H1 (cell line): ENCODE results near the gene ADGB. TPM values are rescaled to one million over a fixed set of nuclear protein-coding genes. Genes with fewer than 3 reads are reported as not detected.
A peak's percentile ranks its signal among the peaks of the same experiment; 100 is the strongest.

Source experiments
- CTCF ChIA-PET: fragments of 300-600 bp; sonication (Branson Sonifier 250); formaldehyde crosslinking; loops from one replicate; lab custom pipeline; 2021; ENCODE audit not compliant: partially characterized antibody; lab: Charles Lee
- POLR2A ChIA-PET: fragments of 300-600 bp; sonication (Branson Sonifier 250); formaldehyde crosslinking; loops from one replicate; lab custom pipeline; 2021; ENCODE audit warnings: inconsistent platforms; ENCODE audit not compliant: partially characterized antibody; lab: Charles Lee
- DNase-seq, 2 experiments: peaks; one replicate each; pipeline versions ENCODE4 v3.0.0 to v3.0.0-alpha.2; 2010 to 2022; ENCODE audit warnings: low spot score in 2 of 2, low read depth in 1 of 2, mixed read lengths in 1 of 2
- FAIRE-seq: peaks from 2 replicates; lab custom pipeline; 2011; peaks lifted over from hg19 to GRCh38; lab: Jason Lieb, UNC
- H2AFZ ChIP-seq: 2 replicates; pipeline ENCODE4 v1.8.1; 2012; ENCODE audit warnings: low read length, inconsistent platforms
- H2AK5ac ChIP-seq: 2 replicates; pipeline ENCODE4 v1.6.1; 2013; ENCODE audit warnings: low read depth, low read length
- H2BK120ac ChIP-seq: replicated peaks from 2 replicates; pipeline ENCODE3; 2013; ENCODE audit warnings: low read depth, low read length, inconsistent platforms
- H2BK12ac ChIP-seq: 2 replicates; pipeline ENCODE4 v1.6.1; 2013; ENCODE audit warnings: low read depth, low read length
- H2BK15ac ChIP-seq: 2 replicates; pipeline ENCODE4 v1.6.1; 2013; ENCODE audit warnings: low read length
- H2BK20ac ChIP-seq: 2 replicates; pipeline ENCODE4 v1.6.1; 2013; ENCODE audit warnings: low read length
- H2BK5ac ChIP-seq: 2 replicates; pipeline ENCODE4 v1.6.1; 2013; ENCODE audit warnings: low read depth, low read length
- H3K14ac ChIP-seq: 2 replicates; pipeline ENCODE4 v1.6.1; 2013; ENCODE audit warnings: inconsistent platforms; ENCODE audit not compliant: insufficient read length
- H3K18ac ChIP-seq: 2 replicates; pipeline ENCODE4 v1.6.1; 2013; ENCODE audit warnings: low read length; ENCODE audit errors: extremely low read depth
- H3K23ac ChIP-seq: 2 replicates; pipeline ENCODE4 v1.6.1; 2013; ENCODE audit warnings: inconsistent platforms; ENCODE audit not compliant: insufficient read length
- H3K23me2 ChIP-seq: 2 replicates; pipeline ENCODE4 v1.6.1; 2013; ENCODE audit warnings: low read depth, low read length
- H3K27ac ChIP-seq: 2 replicates; pipeline ENCODE4 v1.6.1; 2011; ENCODE audit warnings: low read depth, low read length, inconsistent platforms
- H3K27me3 ChIP-seq, 4 experiments: replicated peaks in 1 of 4; 1 replicate in 1 of 4; 2 replicates in 3 of 4; pipeline versions ENCODE4 v1.6.1 to v1.8.1; 2011 to 2013; ENCODE audit warnings: low read length in 3 of 4, mild to moderate bottlenecking in 3 of 4, inconsistent platforms in 2 of 4, mixed read lengths in 2 of 4, moderate library complexity in 1 of 4; ENCODE audit not compliant: control insufficient read depth in 3 of 4, insufficient read depth in 3 of 4; ENCODE audit errors: extremely low read depth in 1 of 4
- H3K36me3 ChIP-seq, 4 experiments: 2 replicates each; pipeline versions ENCODE4 v1.6.1 to v1.8.1; 2011 to 2013; ENCODE audit warnings: mild to moderate bottlenecking in 4 of 4, low read length in 3 of 4, moderate library complexity in 2 of 4, control low read depth in 1 of 4, inconsistent platforms in 1 of 4; ENCODE audit not compliant: insufficient read depth in 4 of 4, control insufficient read depth in 2 of 4
- H3K4ac ChIP-seq: replicated peaks from 2 replicates; pipeline ENCODE3; 2013; ENCODE audit warnings: low read length, low read depth, mixed read lengths, inconsistent platforms; ENCODE audit not compliant: insufficient read length
- H3K4me1 ChIP-seq, 4 experiments: replicated peaks in 1 of 4; 1 replicate in 1 of 4; 2 replicates in 3 of 4; pipeline versions ENCODE4 v1.6.1 to v1.8.1; 2011 to 2013; ENCODE audit warnings: low read length in 3 of 4, inconsistent platforms in 2 of 4, mixed read lengths in 1 of 4; ENCODE audit not compliant: insufficient read depth in 4 of 4, control insufficient read depth in 3 of 4
- H3K4me2 ChIP-seq, 2 experiments: 2 replicates each; pipeline versions ENCODE4 v1.6.1 to v1.8.1; 2011 to 2013; ENCODE audit warnings: low read depth in 2 of 2, low read length in 2 of 2, control low read depth in 1 of 2, inconsistent platforms in 1 of 2, mild to moderate bottlenecking in 1 of 2; ENCODE audit not compliant: insufficient read depth in 1 of 2
- H3K4me3 ChIP-seq, 4 experiments: fragments of 200-600, 300-600 bp in 1 of 4; sonication (generic), shearing (Covaris generic), sonication (Bioruptor Twin) in 1 of 4; 2 replicates each; pipeline versions ENCODE4 v1.5.1 to v1.8.1; 2011 to 2016; ENCODE audit warnings: low read length in 4 of 4, low read depth in 3 of 4, control low read depth in 2 of 4, inconsistent platforms in 2 of 4, mild to moderate bottlenecking in 2 of 4, mixed read lengths in 1 of 4, moderate library complexity in 1 of 4; ENCODE audit not compliant: insufficient read depth in 2 of 4; ENCODE audit errors: extremely low read depth in 1 of 4
- H3K56ac ChIP-seq: replicated peaks from 2 replicates; pipeline ENCODE3; 2013; ENCODE audit warnings: low read depth, mild to moderate bottlenecking, mixed read lengths, low read length, inconsistent platforms; ENCODE audit not compliant: insufficient read length
- H3K79me1 ChIP-seq: 2 replicates; pipeline ENCODE4 v1.6.1; 2013; ENCODE audit warnings: low read depth, low read length, control low read depth
- H3K79me2 ChIP-seq, 2 experiments: 2 replicates each; pipeline versions ENCODE4 v1.6.1 to v1.8.1; 2012 to 2013; ENCODE audit warnings: low read length in 2 of 2, mild to moderate bottlenecking in 2 of 2, inconsistent platforms in 1 of 2; ENCODE audit not compliant: insufficient read depth in 2 of 2, control insufficient read depth in 1 of 2
- H3K9ac ChIP-seq, 4 experiments: replicated peaks in 1 of 4; 1 replicate in 1 of 4; 2 replicates in 3 of 4; pipeline versions ENCODE4 v1.6.1 to v1.8.1; 2011 to 2013; ENCODE audit warnings: low read depth in 3 of 4, low read length in 3 of 4, control low read depth in 2 of 4, mild to moderate bottlenecking in 2 of 4, moderate library complexity in 2 of 4, inconsistent platforms in 1 of 4; ENCODE audit errors: extremely low read depth in 1 of 4
- H3K9me3 ChIP-seq, 2 experiments: 2 replicates each; pipeline versions ENCODE4 v1.6.1 to v1.8.1; 2012 to 2013; ENCODE audit warnings: mild to moderate bottlenecking in 2 of 2, moderate library complexity in 2 of 2, control low read depth in 1 of 2, inconsistent platforms in 1 of 2, low read depth in 1 of 2, low read length in 1 of 2, mixed read lengths in 1 of 2; ENCODE audit not compliant: insufficient read depth in 2 of 2
- H4K20me1 ChIP-seq, 2 experiments: replicated peaks in 1 of 2; 2 replicates each; pipeline versions ENCODE3 to v1.8.1; 2011 to 2013; ENCODE audit warnings: inconsistent platforms in 2 of 2, low read length in 2 of 2, mild to moderate bottlenecking in 1 of 2; ENCODE audit not compliant: insufficient read depth in 2 of 2, control insufficient read depth in 1 of 2
- H4K5ac ChIP-seq: 2 replicates; pipeline ENCODE4 v1.6.1; 2013; ENCODE audit warnings: low read length, low read depth, mixed read lengths, inconsistent platforms; ENCODE audit not compliant: insufficient read length
- H4K8ac ChIP-seq: 2 replicates; pipeline ENCODE4 v1.8.0; 2013; ENCODE audit warnings: mild to moderate bottlenecking, moderate library complexity, low read length, inconsistent platforms; ENCODE audit not compliant: insufficient read depth; ENCODE audit errors: extremely low read depth
- H4K91ac ChIP-seq: replicated peaks from 2 replicates; pipeline ENCODE3; 2013; ENCODE audit warnings: low read length, mixed read lengths, inconsistent platforms; ENCODE audit not compliant: insufficient read length
- CHD2 ChIP-seq: IDR thresholded peaks from 2 replicates; pipeline ENCODE4 v1.6.1; 2012; ENCODE audit warnings: low read length, improper control_type of control experiment
- GTF2F1 ChIP-seq: IDR thresholded peaks from 2 replicates; pipeline ENCODE4 v1.6.1; 2012; ENCODE audit warnings: low read depth, low read length, improper control_type of control experiment, borderline replicate concordance
- JUN ChIP-seq: IDR thresholded peaks from 2 replicates; pipeline ENCODE4 v1.6.1; 2011; ENCODE audit warnings: low read depth, mild to moderate bottlenecking, improper control_type of control experiment, low read length
- KDM1A ChIP-seq: fragments of 200-600, 300-600 bp; sonication (generic); IDR thresholded peaks from 2 replicates; pipeline ENCODE4 v1.7.1; 2016; ENCODE audit warnings: mild to moderate bottlenecking, low read length, borderline replicate concordance
- NANOG ChIP-seq: IDR thresholded peaks from 2 replicates; pipeline ENCODE4 v1.6.1; 2011; ENCODE audit warnings: low read length, low read depth, mild to moderate bottlenecking, inconsistent platforms; ENCODE audit not compliant: insufficient read depth, poor library complexity, severe bottlenecking
- SAP30 ChIP-seq: fragments of 300-600 bp; sonication (generic); IDR thresholded peaks from 2 replicates; pipeline ENCODE4 v1.7.1; 2012; ENCODE audit warnings: low read length, moderate library complexity, mild to moderate bottlenecking, inconsistent platforms; ENCODE audit not compliant: insufficient read depth, insufficient replicate concordance
- SIRT6 ChIP-seq: IDR thresholded peaks from one replicate; pipeline ENCODE4 v1.7.1; 2012; ENCODE audit warnings: low read length, inconsistent platforms
- SP2 ChIP-seq: IDR thresholded peaks from 2 replicates; pipeline ENCODE4 v1.6.1; 2012; ENCODE audit warnings: mild to moderate bottlenecking, low read length, inconsistent platforms
- SUZ12 ChIP-seq: fragments of 200-600 bp; sonication (generic); IDR thresholded peaks from 2 replicates; pipeline ENCODE4 v1.6.1; 2012; ENCODE audit warnings: mild to moderate bottlenecking, inconsistent platforms, low read length, moderate library complexity, mixed read lengths
- TAF1 ChIP-seq: IDR thresholded peaks from 2 replicates; pipeline ENCODE4 v1.6.1; 2011; ENCODE audit warnings: mild to moderate bottlenecking, low read depth, low read length
- WGBS, 2 experiments: shearing (Covaris generic) in 1 of 2; methylation state at CpG; one replicate each; pipeline versions ENCODE4 v1.1.6 to v1.1.7; 2013 to 2015; ENCODE audit warnings: low lambda C conversion rate in 2 of 2, mixed read lengths in 2 of 2, inconsistent platforms in 1 of 2, low coverage in 1 of 2, missing lambda C conversion rate in 1 of 2; ENCODE audit not compliant: insufficient replicate concordance in 2 of 2, insufficient coverage in 1 of 2, insufficient read length in 1 of 2; ENCODE audit errors: extremely low coverage in 1 of 2, missing lambda C conversion rate in 1 of 2; 5-methylcytosine and 5-hydroxymethylcytosine counted together
- polyA plus RNA-seq, 7 experiments: library from polyadenylated mRNA; depleted of rRNA in 3 of 7; stranded (reverse) in 5 of 7; unstranded in 2 of 7; fragments of >200 nt in 5 of 7; fragments of 200-250 nt in 2 of 7; gene quantifications; 1 replicate in 5 of 7; 2 replicates in 1 of 7; 4 replicates in 1 of 7; pipeline versions ENCODE4 v1.2.1 to v1.2.3, GENCODE V29; 2011 to 2013; ENCODE audit warnings: missing spikeins in 2 of 7, mixed read lengths in 2 of 7
- total RNA-seq: library from RNA; stranded (reverse); fragmentation: NEBNext Ultra II Directional; extraction: Animal tissue kit (Norgen Biotek cat#: 25700); gene quantifications from 2 replicates; pipeline ENCODE4 v1.2.1, GENCODE V29; 2021
- TF ChIP-seq, protein P1 (sequence below): IDR thresholded peaks from 2 replicates; pipeline ENCODE4 v1.6.1; 2011; ENCODE audit warnings: low read depth, mild to moderate bottlenecking, low read length; ENCODE audit not compliant: insufficient read depth

ADGB gene
- total and polyA plus RNA-seq, 2 of the 8 experiments (the other 6 are each of a cell fraction or from before 2014, with no cell fraction given) = not detected

DNA sequence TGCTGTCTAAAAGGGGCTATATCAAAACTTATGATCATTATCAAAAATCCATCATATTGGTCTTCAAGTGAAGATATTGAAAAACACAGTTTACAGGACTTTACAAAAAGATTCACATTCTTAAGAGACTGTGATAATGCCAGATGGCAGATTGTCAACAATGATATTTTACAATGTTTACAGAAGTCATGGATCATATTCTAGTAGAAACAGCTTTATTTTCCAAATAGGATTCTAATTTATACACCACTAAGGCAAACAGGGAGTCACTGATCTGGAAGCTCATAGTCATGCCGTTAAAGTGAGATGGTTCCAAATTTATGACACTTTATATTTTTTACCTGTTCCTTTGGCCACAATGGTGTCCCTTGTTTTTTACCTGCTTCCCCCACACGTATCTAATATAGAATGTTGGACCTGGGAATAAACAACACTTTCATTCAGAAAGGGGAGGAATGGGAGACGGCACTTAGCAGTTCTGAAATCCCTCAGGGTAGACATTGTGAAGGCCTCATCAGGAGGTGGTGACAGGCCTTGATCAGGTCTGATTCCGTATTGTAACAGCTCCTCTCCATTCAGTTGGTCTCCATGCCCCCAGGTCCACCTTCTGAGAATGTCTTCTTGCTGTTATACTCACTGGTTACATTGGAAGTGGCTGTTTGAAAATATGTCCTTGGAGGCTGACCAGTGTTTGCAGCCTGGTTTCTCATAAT is 228.6 kb downstream of the ADGB start:
- H3K4ac ChIP-seq = no peak overlapping the region

More for the DNA sequence above, 228.6 kb downstream of the ADGB start:
- no peak overlapping the region for H2AK5ac ChIP-seq
- H3K18ac ChIP-seq = 0 out of 2 replicates have a peak overlapping the region, but pooled peaks have one; percentile 66
- DNase-seq (no peak), FAIRE-seq (peak; percentile 39)
- H3K9me3 ChIP-seq = no peaks in the 10 kb centered on the region
- POLR2A ChIA-PET = no interaction called here
- no peak overlapping the region for H2BK5ac ChIP-seq
- H3K4me3 ChIP-seq = no peak overlapping the region
- H2BK12ac ChIP-seq = no peak overlapping the region
- no peak overlapping the region for H2BK20ac ChIP-seq
- H4K20me1 ChIP-seq = no peaks in the 10 kb centered on the region
- H3K4me2 ChIP-seq = no peak overlapping the region
- H3K56ac ChIP-seq = no peak overlapping the region
- no peak overlapping the region for H4K91ac ChIP-seq
- no peaks in the 10 kb centered on the region for H3K79me1 ChIP-seq
- CTCF ChIA-PET = interaction anchor here (0.9 kb wide), 1 partner anchor 451 kb away, joined by 3 read pairs; no protein-coding TSS in a partner anchor
- H3K9ac ChIP-seq = no peak overlapping the region
- H3K36me3 ChIP-seq = no peaks in the 10 kb centered on the region
- WGBS, 2 experiments = 79% methylated on average over 4 of the region's 4 CpGs; no CpG with 5 or more reads in 1 of the 2 experiments
- H2AFZ ChIP-seq = no peak overlapping the region
- H3K27ac ChIP-seq = no peak overlapping the region
- TF ChIP-seq SP2 (no peak), TAF1 (no peak), KDM1A (no peak), SUZ12 (no peak), CHD2 (no peak), JUN (no peak), NANOG (no peak), SAP30 (no peak), SIRT6 (no peak), GTF2F1 (no peak)
- TF ChIP-seq, protein P1, sequence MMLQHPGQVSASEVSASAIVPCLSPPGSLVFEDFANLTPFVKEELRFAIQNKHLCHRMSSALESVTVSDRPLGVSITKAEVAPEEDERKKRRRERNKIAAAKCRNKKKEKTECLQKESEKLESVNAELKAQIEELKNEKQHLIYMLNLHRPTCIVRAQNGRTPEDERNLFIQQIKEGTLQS = no peak
- peaks cover 0 to 1% (median 0%) of the 10 kb centered on the region in 4 experiments; a peak in 1 of 7 replicates for H3K27me3 ChIP-seq
- no peak overlapping the region for H3K23ac ChIP-seq
- H3K14ac ChIP-seq = no peak overlapping the region
- peaks cover 0 to 14% (median 2%) of the 10 kb centered on the region in 4 experiments; a peak in 3 of 7 replicates for H3K4me1 ChIP-seq
- H4K5ac ChIP-seq = no peak overlapping the region
- H4K8ac ChIP-seq = no peak overlapping the region
- no peaks in the 10 kb centered on the region for H3K23me2 ChIP-seq
- H3K79me2 ChIP-seq = no peaks in the 10 kb centered on the region
- H2BK15ac ChIP-seq = no peak overlapping the region
- no peak overlapping the region for H2BK120ac ChIP-seq
